Right lobe of liver (tissue), 4 donors: ENCODE data around the gene LRRC40.

Experiments
- POLR2A ChIP-seq: fragments of 450-650 bp; IDR thresholded peaks from one replicate; pipeline ENCODE4 v1.6.1; 2017; ENCODE audit warnings: antibody characterized with exemption, mild to moderate bottlenecking
- TF ChIP-seq, protein P1 (sequence below), 4 donors: fragments of 200-600 bp in 3 of 4; fragments of 450-650 bp in 1 of 4; IDR thresholded peaks; one replicate each; pipeline versions ENCODE4 v1.5.1 to v1.8.0; 2016 to 2022; ENCODE audit warnings: antibody characterized with exemption in 4 of 4, mild to moderate bottlenecking in 2 of 4
- donor health status: DM: no; HTN: no; CAD: no.
- donor health status: DM: no; HTN: no; CAD: no.
- donor health status: DM: no; HTN: yes; CAD: no.

DNA sequence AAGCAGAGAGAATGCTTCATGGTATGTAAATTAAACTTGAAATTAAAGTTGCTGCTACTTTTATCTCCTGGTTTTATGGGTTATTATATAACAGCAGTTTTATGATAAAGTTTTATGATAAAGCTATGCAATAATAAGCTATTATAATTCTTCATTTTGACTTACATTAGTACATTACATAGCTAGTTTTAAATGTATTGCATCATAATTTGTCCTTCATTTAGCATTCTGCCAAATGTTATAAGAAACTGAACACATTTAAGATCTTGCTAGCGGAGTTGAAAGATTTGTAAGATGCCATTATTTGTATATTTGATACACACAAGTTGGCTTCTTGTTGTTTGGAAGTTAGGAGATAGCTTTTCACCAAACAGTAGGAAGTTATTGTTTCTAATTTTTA, 101.6 kb downstream of the LRRC40 start:
- TF ChIP-seq, protein P1, sequence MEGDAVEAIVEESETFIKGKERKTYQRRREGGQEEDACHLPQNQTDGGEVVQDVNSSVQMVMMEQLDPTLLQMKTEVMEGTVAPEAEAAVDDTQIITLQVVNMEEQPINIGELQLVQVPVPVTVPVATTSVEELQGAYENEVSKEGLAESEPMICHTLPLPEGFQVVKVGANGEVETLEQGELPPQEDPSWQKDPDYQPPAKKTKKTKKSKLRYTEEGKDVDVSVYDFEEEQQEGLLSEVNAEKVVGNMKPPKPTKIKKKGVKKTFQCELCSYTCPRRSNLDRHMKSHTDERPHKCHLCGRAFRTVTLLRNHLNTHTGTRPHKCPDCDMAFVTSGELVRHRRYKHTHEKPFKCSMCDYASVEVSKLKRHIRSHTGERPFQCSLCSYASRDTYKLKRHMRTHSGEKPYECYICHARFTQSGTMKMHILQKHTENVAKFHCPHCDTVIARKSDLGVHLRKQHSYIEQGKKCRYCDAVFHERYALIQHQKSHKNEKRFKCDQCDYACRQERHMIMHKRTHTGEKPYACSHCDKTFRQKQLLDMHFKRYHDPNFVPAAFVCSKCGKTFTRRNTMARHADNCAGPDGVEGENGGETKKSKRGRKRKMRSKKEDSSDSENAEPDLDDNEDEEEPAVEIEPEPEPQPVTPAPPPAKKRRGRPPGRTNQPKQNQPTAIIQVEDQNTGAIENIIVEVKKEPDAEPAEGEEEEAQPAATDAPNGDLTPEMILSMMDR (IDR thresholded peaks at IDR 0.05): no peak
- no peak for TF ChIP-seq POLR2A
